Measurements from ENCODE around the gene GALK1. TPM values are rescaled to one million over a fixed set of nuclear protein-coding genes. Genes with fewer than 3 reads are reported as not detected.
A peak's percentile ranks its signal among the peaks of the same experiment; 100 is the strongest.
"Not testable (repeated sequence)": the region's sequence is repeated elsewhere in the genome, so short reads cannot be mapped to it uniquely, and the experiment has no call there.

GALK1 gene
- 10 to 100 TPM; 20.6 to 31.0 (median 28.9) TPM for total RNA-seq

- peak in 1 of 2 donors; percentile 95 for DNase-seq (ENCODE audit: low spot score in 2 of 2)
- TF ChIP-seq POLR2A (IDR thresholded peaks at IDR 0.05), result no peak
- TF ChIP-seq CTCF (IDR thresholded peaks at IDR 0.05), result no peak
- peak within 1 kb of the TSS; percentile 53 for H3K4me3 ChIP-seq (ENCODE audit: low read depth, poor library complexity, severe bottlenecking)
- intact Hi-C loops (cut with DNase I; ENCODE audit: low total_unique reads), result no loop called here
- WGBS, 2 donors, result 0 to 1% methylated on average over 18 to 33 of the region's 71 CpGs
Observed at GRCh38 chr17:75764711-75765421, at the start of gene GALK1. Gene GALK1 (minus strand): TSS chr17:75765192. CDS start chr17:75765136, 56 bp downstream.

- DNase-seq (ENCODE audit: low spot score in 2 of 2), result no peak
- WGBS, 2 donors, result 90 to 96% methylated on average over 6 of the region's 6 CpGs
- intact Hi-C loops (cut with DNase I; ENCODE audit: low total_unique reads), result no loop called here
- H3K4me3 ChIP-seq (ENCODE audit: low read depth, poor library complexity, severe bottlenecking), result no peak overlapping the region
- TF ChIP-seq POLR2A (IDR thresholded peaks at IDR 0.05) (no peak), CTCF (IDR thresholded peaks at IDR 0.05) (no peak)
Observed at GRCh38 chr17:75814021-75814395, 49.0 kb upstream of the GALK1 start.

GRCh38 chr17:75813081-75814020, 48.4 kb upstream of the GALK1 start:
- H3K4me3 ChIP-seq (ENCODE audit: low read depth, poor library complexity, severe bottlenecking), result no peak overlapping the region
- DNase-seq (ENCODE audit: low spot score in 2 of 2), result no peak
- no peak for TF ChIP-seq CTCF (IDR thresholded peaks at IDR 0.05)
- no peak for TF ChIP-seq POLR2A (IDR thresholded peaks at IDR 0.05)
- WGBS, 2 donors, result 75 to 90% methylated on average over 19 to 24 of the region's 24 CpGs
- intact Hi-C loops (cut with DNase I; ENCODE audit: low total_unique reads), result no loop called here

GRCh38 chr17:75812096-75813013, 47.4 kb upstream of the GALK1 start:
- TF ChIP-seq CTCF (IDR thresholded peaks at IDR 0.05) (no peak), POLR2A (IDR thresholded peaks at IDR 0.05) (no peak)
- no peak for DNase-seq (ENCODE audit: low spot score in 2 of 2)
- H3K4me3 ChIP-seq (ENCODE audit: low read depth, poor library complexity, severe bottlenecking), result no peak overlapping the region
- 56 to 73% methylated on average over 27 of the region's 27 CpGs for WGBS, 2 donors
- intact Hi-C loops (cut with DNase I; ENCODE audit: low total_unique reads), result no loop called here

- TF ChIP-seq POLR2A (IDR thresholded peaks at IDR 0.05) (no peak), CTCF (IDR thresholded peaks at IDR 0.05) (no peak)
- no peak for DNase-seq (ENCODE audit: low spot score in 2 of 2)
- WGBS, 2 donors, result 92 to 94% methylated on average over 7 of the region's 7 CpGs
- no peak overlapping the region for H3K4me3 ChIP-seq (ENCODE audit: low read depth, poor library complexity, severe bottlenecking)
- intact Hi-C loops (cut with DNase I; ENCODE audit: low total_unique reads), result no loop called here
Observed at GRCh38 chr17:75811174-75811573, 46.2 kb upstream of the GALK1 start.

GRCh38 chr17:75810756-75811155, 45.8 kb upstream of the GALK1 start:
- H3K4me3 ChIP-seq (ENCODE audit: low read depth, poor library complexity, severe bottlenecking); intact Hi-C loops (cut with DNase I; ENCODE audit: low total_unique reads); DNase-seq (ENCODE audit: low spot score in 2 of 2): not testable (repeated sequence)
- 94 to 96% methylated on average over 11 of the region's 11 CpGs for whole genome bisulfite sequencing, 2 donors

All from lower leg skin (tissue), 4 donors.